HPDE6-E6E7 (cell line): ENCODE measurements around the gene HGD.
"Not testable (repeated sequence)": the region's sequence is repeated elsewhere in the genome, so short reads cannot be mapped to it uniquely, and the experiment has no call there.

Source experiments
- DNase-seq: peaks from one replicate; pipeline ENCODE4 v3.0.0; 2011; ENCODE audit warnings: missing footprints; ENCODE audit errors: extremely low spot score

HGD gene

GRCh38 chr3:120680193-120680894 lies 1.7 kb downstream of the HGD start:
- DNase-seq = no peak

DNA sequence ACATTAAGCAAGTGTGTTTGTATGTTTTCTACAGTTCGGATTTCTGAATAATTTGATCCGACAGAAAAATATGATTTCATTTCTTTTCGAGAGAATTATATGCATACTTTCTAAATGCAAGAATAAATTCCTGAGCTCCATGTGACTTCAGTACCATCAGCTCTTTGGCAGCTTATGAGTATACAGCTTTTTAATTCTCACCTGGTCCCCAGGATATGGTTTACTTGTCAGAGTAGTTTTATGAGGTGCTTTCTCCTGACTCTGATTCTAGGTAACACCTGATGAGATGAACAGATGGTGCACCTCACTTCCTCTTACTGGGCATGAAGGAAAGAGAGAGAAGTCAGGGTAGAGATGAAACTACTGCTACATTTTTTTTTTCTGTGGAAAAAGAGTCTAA lies 3.1 kb downstream of the HGD start:
- no peak for DNase-seq

DNA sequence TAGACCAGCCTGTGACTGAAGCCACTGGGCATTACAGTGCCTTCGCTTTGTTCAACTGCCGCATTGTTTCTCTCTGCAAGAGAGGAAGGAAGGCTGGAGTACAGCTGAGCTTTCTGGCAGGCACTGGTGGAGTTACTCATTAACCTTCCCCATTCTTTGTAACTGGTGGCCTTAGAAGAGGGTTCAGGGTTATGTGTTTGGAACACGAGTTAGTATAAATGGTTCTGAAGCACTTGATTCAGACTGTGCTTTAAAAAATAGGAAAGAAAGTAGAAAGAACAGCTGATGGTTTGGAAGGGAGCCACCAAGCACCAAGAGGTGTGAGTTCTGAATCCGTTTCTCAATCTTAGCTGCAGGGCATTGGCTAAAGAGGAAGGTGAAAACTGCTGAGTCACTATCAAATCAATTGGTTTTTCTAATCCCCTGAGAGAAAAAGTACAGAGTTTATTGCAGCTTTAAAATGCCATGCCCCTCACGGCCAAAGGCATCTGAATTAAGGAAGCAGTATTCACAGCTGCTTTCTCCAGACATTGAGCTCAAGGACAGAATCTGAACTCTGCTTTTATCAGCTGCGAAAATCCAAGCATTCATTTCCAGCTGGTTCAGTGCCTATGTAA lies 3.6 kb downstream of the HGD start:
- peak; percentile 51 for DNase-seq

DNA sequence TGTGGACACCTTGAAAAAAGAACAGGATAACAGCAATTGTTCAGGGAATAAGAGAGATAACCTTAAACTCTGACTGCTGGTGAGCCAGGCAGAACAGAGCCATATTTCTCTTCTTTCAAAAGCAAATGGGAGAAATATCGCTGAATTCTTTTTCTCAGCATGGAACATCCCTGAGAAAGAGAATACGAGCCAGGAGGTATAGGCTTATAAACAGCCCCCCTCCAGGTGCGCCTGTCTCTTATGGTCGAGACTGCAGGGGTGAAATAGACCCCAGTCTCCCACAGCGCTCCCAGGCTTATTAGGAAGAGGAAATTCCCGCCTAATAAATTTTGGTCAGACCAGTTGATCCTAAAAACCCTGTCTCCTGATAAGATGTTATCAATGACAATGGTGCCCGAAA lies 4.8 kb downstream of the HGD start:
- DNase-seq = not testable (repeated sequence)

- no peak for DNase-seq
Measured at GRCh38 chr3:120673116-120673515, 8.9 kb downstream of the HGD start.

- no peak for DNase-seq
Measured at GRCh38 chr3:120670576-120670975, 11.5 kb downstream of the HGD start.

- no peak for DNase-seq
Measured at GRCh38 chr3:120664926-120665325, 17.1 kb downstream of the HGD start.

DNA sequence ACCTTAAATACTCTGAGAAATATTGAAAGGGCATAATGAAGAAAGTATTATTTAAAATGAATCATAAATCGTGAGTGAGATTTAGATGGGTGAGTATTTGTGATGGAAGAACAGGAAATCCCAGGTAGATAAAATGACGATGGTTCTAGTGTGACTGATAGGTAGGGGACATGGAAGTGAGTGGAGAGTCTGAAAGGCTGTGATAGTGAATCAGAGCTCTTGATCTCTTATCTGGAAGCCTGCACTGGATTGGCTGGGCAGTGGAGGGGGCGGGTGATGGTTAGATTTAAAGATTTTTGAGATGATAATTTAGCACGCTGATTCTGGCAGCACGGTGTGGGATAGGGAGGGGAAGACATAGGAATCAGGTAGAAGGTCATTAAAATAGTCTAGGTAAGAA lies 20.1 kb downstream of the HGD start:
- DNase-seq = no peak

GRCh38 chr3:120661106-120661905 lies 20.7 kb downstream of the HGD start:
- no peak for DNase-seq

DNA sequence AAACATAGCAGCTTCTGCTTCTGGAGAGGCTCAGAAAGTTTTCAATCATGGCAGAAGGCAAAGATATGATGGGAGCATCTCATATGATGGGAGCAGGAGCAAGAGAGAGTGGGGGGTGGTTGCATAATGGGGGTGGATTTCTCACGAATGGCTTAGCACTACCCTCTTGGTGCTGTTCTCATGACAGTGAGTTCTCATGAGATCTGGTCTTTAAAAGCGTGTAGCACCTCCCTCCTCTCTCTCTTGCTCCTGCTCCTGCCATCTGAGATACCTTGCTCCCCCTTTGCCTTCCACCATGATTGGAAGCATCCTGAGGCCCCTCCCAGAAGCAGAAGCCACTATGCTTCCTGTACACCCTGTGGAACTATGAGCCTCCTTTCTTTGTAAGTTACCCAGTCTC lies 22.2 kb downstream of the HGD start:
- no peak for DNase-seq

GRCh38 chr3:120659285-120659684 lies 22.8 kb downstream of the HGD start:
- no peak for DNase-seq

DNA sequence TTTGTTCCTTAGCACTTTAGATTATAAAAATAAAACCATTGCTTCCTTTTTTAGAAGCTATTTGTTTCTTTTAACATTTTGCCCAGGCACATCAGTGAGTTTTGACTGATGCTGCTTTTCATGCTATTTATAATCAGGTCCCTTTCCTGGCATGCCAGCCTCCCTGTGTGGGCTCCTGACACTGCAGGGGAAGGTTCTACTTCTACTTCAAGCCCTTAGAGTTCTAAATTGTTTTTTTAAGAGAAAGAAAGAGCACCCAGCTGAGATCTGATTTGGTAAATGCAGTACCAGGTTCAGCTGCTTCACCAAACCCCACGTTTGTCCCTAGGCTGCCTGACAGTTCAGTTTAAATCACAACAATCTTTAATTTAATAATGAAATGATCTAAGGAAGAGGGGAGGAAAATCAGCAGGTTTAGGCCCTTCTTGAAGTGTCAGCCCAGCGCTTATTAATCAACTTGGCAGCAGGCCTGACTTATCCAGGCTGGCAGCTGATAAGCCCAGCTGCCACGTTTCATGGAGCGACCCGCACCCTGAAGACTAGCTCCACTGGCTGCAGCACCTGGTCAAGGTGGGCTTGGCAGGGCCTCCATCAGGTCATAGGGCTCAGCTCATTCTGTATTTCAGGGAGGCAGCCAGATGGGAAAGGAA lies 29.0 kb downstream of the HGD start:
- no peak for DNase-seq

DNA sequence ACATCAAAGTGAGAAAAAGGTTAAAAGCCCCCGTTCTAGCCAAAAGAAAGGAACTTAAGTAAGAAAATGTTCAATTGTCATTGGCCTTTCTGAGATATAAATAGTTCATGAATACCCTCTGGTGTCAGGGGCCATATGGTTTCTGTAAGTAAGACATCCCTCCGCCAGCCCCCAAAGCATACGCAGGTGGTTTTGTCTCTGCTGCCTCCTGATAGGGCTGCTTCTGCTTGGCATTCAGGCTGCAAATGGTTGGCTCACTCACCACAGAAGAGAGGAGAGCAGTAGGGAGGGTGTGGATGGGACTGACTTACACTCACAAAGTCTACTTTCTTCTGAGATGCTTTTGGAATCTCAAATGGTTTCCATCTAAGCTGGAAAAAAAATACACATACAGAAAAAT lies 29.8 kb downstream of the HGD start:
- no peak for DNase-seq

DNA sequence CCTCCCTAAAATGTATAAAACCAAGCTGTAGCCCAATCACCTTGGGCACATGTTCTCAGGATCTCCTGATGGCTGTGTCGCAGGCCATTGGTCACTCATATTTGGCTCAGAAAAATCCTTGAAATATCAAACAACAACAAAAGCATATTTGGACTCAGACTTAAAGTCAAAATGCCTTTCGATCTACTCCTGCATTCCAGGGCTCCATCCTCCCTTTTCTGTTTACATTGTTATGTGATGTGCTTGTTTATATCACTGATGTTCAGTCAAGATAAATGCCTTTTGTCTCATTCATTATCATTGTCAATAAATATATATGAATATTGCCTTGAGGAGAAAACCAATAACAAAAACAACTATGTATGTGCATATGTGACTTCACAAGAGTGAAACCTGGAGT lies 31.7 kb downstream of the HGD start:
- DNase-seq = no peak

- no peak for DNase-seq
Measured at GRCh38 chr3:120649830-120650233, 32.2 kb downstream of the HGD start.

DNA sequence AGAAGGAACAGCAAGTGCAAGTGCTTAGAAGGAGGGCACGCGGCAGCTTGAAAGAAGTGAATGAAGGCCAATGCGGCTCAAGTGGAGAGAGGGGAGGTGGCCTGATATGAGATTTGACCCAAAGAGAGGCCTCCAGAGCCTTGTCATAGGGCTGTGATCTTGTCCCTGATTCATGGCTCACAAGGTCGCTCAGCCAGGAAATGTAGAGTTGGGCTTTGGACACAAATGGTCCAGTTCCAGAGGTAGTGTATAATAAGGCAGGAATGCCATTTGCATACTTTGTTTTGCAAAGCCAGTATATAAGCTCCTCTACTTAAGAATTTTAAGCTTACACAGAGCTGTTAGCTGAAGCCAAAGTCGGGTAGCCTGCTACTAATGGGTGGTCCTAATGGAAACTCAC lies 33.7 kb downstream of the HGD start:
- DNase-seq = no peak

DNA sequence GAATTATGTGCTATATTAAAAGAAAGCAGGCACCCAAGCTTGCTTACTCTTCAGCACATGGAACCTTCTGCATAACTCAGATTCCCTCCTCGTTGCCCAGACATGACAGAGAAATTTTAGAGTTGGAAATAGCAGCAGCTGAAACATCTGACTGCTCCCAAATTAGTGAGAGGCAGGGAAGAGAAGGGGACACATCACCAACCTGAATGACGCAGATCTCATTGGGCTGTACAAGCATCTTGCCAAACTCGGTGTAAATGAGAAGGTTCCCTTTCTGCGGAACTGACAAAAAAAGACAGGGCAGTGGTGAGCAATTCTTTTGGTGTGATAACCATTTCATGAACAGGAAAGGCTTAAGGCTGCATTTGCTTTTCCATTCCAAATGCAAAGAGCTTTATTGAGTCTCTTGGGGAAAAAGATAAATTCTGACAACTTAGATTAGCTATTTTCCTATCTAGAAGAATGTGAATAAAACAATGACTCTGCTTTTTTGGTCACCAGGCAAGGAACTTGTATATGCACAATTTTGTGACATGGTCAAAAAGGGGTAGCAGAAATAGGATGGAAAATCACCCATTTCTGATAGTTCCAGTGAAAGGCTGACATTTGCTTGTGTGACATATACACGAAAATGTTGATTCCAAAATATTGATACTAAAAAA lies 35.1 kb downstream of the HGD start:
- DNase-seq = no peak

DNA sequence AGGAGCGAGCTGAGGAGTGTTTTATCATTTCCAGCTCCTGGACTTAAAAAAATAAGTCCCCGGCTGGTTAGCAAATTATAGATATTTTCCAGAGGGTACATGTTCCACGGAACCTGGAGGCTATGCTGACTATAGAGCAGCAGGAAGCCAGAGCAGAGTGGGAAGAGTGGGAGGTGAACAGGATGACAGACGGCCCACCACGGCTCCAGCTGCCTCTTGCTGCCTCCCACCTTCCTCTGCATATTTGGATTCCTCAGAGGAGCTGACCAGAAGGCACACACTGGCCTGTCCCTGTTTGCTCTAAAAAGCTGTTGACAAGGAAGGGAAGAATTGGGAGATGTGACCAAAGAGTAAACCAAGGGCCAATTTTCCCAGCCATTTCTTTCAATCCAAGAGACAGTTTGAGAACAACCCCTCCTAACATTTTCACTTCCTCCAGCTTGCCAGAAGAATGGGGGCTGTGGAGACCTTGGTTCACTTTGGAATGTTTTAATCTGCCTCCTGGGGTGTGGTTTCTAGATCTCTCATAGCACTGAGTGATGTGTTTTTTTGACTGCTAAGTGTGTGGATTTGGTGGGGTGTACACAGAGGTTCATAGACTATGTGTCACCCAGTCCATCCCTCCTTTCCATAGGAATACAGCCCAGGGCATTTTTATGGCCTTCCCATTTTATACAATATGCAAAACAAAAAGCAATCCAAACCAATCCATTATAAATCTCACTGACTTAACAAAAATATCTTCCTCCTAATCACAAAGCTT lies 36.8 kb downstream of the HGD start:
- no peak for DNase-seq

- no peak for DNase-seq
Measured at GRCh38 chr3:120642368-120642948, 39.6 kb downstream of the HGD start.

GRCh38 chr3:120641696-120642246 lies 40.3 kb downstream of the HGD start:
- DNase-seq = no peak
